Mesenchymal stem cell (in vitro differentiated cells and primary cell): ENCODE data around the gene ABHD16B. TPM values are rescaled to one million over a fixed set of nuclear protein-coding genes. Genes with fewer than 3 reads are reported as not detected.
A peak's percentile ranks its signal among the peaks of the same experiment; 100 is the strongest.

Source experiments
- DNase-seq: peaks from one replicate; pipeline ENCODE4 v3.0.0-alpha.2; 2013
- H2AFZ ChIP-seq: one replicate; pipeline ENCODE4 v1.6.1; 2013; ENCODE audit warnings: low read depth, mild to moderate bottlenecking, control low read depth, inconsistent platforms, low read length, moderate library complexity
- H2AK5ac ChIP-seq: 2 replicates; pipeline ENCODE4 v1.6.1; 2013; ENCODE audit warnings: low read length, moderate library complexity, mild to moderate bottlenecking, inconsistent platforms; ENCODE audit not compliant: severe bottlenecking
- H2BK120ac ChIP-seq: one replicate; pipeline ENCODE4 v1.6.1; 2013; ENCODE audit warnings: low read depth, mild to moderate bottlenecking, inconsistent platforms, low read length, moderate library complexity
- H2BK12ac ChIP-seq, 2 experiments: one replicate each; pipeline ENCODE4 v1.6.1; 2013; ENCODE audit warnings: inconsistent platforms in 2 of 2, low read length in 2 of 2, mild to moderate bottlenecking in 2 of 2, moderate library complexity in 2 of 2, control low read depth in 1 of 2
- H2BK15ac ChIP-seq: one replicate; pipeline ENCODE4 v1.6.1; 2013; ENCODE audit warnings: mild to moderate bottlenecking, low read depth, inconsistent platforms; ENCODE audit not compliant: poor library complexity, severe bottlenecking
- H2BK5ac ChIP-seq: 2 replicates; pipeline ENCODE4 v1.6.1; 2013; ENCODE audit warnings: low read depth, mild to moderate bottlenecking, low read length, control low read depth, inconsistent platforms; ENCODE audit not compliant: poor library complexity, severe bottlenecking
- H3K14ac ChIP-seq, 2 experiments: one replicate each; pipeline ENCODE4 v1.6.1; 2013; ENCODE audit warnings: inconsistent platforms in 2 of 2, low read length in 2 of 2, control low read depth in 1 of 2, mild to moderate bottlenecking in 1 of 2, moderate library complexity in 1 of 2
- H3K18ac ChIP-seq, 2 experiments: one replicate each; pipeline ENCODE4 v1.6.1; 2013; ENCODE audit warnings: inconsistent platforms in 2 of 2, low read length in 2 of 2, control low read depth in 1 of 2, low read depth in 1 of 2, mild to moderate bottlenecking in 1 of 2
- H3K23ac ChIP-seq, 2 experiments: one replicate each; pipeline ENCODE4 v1.6.1; 2013; ENCODE audit warnings: inconsistent platforms in 2 of 2, low read length in 2 of 2, mild to moderate bottlenecking in 2 of 2, moderate library complexity in 2 of 2, control low read depth in 1 of 2
- H3K27ac ChIP-seq: 2 replicates; pipeline ENCODE4 v1.5.1; 2013; ENCODE audit warnings: mild to moderate bottlenecking, moderate library complexity, low read length, control low read depth, inconsistent platforms; ENCODE audit not compliant: poor library complexity, severe bottlenecking
- H3K27me3 ChIP-seq, 2 experiments: 2 replicates each; pipeline versions ENCODE4 v1.6.1 to v1.7.0; 2013; ENCODE audit warnings: low read length in 2 of 2, mild to moderate bottlenecking in 2 of 2, moderate library complexity in 2 of 2, control low read depth in 1 of 2, inconsistent platforms in 1 of 2; ENCODE audit not compliant: control insufficient read depth in 1 of 2, insufficient read depth in 1 of 2
- H3K36me3 ChIP-seq, 2 experiments: 2 replicates each; pipeline versions ENCODE4 v1.6.1 to v1.7.0; 2013; ENCODE audit warnings: low read length in 2 of 2, control low read depth in 1 of 2, inconsistent platforms in 1 of 2, low read depth in 1 of 2, mild to moderate bottlenecking in 1 of 2; ENCODE audit not compliant: insufficient read depth in 2 of 2, control insufficient read depth in 1 of 2
- H3K4ac ChIP-seq, 2 experiments: one replicate each; pipeline ENCODE4 v1.6.1; 2013; ENCODE audit warnings: inconsistent platforms in 2 of 2, low read length in 2 of 2, mild to moderate bottlenecking in 2 of 2, moderate library complexity in 2 of 2, control low read depth in 1 of 2, low read depth in 1 of 2
- H3K4me1 ChIP-seq: 2 replicates; pipeline ENCODE4 v1.6.1; 2013; ENCODE audit warnings: low read depth, low read length, control low read depth; ENCODE audit not compliant: control insufficient read depth, insufficient read depth
- H3K4me2 ChIP-seq: 2 replicates; pipeline ENCODE4 v1.6.1; 2013; ENCODE audit warnings: low read length, mild to moderate bottlenecking, inconsistent platforms; ENCODE audit not compliant: poor library complexity, severe bottlenecking
- H3K4me3 ChIP-seq, 2 experiments: 2 replicates each; pipeline versions ENCODE4 v1.5.1 to v1.7.0; 2013; ENCODE audit warnings: low read length in 2 of 2, mild to moderate bottlenecking in 2 of 2, control low read depth in 1 of 2, low read depth in 1 of 2; ENCODE audit not compliant: insufficient read depth in 1 of 2
- H3K79me1 ChIP-seq: replicated peaks from 2 replicates; pipeline ENCODE4 v1.6.1; 2013; ENCODE audit warnings: mild to moderate bottlenecking, control low read depth, low read length, inconsistent platforms; ENCODE audit not compliant: poor library complexity, severe bottlenecking
- H3K9ac ChIP-seq: 2 replicates; pipeline ENCODE4 v1.7.0; 2013; ENCODE audit warnings: mild to moderate bottlenecking, low read length, moderate library complexity
- H3K9me3 ChIP-seq: 2 replicates; pipeline ENCODE4 v1.7.0; 2013; ENCODE audit warnings: mild to moderate bottlenecking, low read length; ENCODE audit not compliant: control insufficient read depth
- H4K8ac ChIP-seq: one replicate; pipeline ENCODE4 v1.6.1; 2013; ENCODE audit warnings: inconsistent platforms, mild to moderate bottlenecking, low read length, moderate library complexity
- H4K91ac ChIP-seq: one replicate; pipeline ENCODE4 v1.6.1; 2013; ENCODE audit warnings: mild to moderate bottlenecking, low read length, inconsistent platforms
- WGBS: methylation state at CpG from one replicate; pipeline ENCODE4 v1.1.7; 2013; ENCODE audit warnings: mixed read lengths; 5-methylcytosine and 5-hydroxymethylcytosine counted together
- polyA plus RNA-seq, 2 experiments: library from polyadenylated mRNA; stranded (reverse); fragments of 200-250 nt; gene quantifications; one replicate each; pipeline ENCODE4 v1.2.3, GENCODE V29; 2013

The ABHD16B gene
- polyA plus RNA-seq (2013, experiment 1 of 2): not detected
- polyA plus RNA-seq (2013, experiment 2 of 2): not detected

GRCh38 chr20:63861365-63861934 is at the start of gene ABHD16B:
Gene ABHD16B, plus strand, starts transcription at chr20:63861498. Its CDS starts 43 bp downstream, at chr20:63861541.
- WGBS: 97% methylated on average over 57 of the region's 59 CpGs
- peak within 1 kb of the TSS; percentile 73 to 94 for H3K4ac ChIP-seq
- no peak within 1 kb of the TSS for H3K9ac ChIP-seq
- peaks cover 0 to 9% of the 10 kb centered on the region in 2 experiments for H3K27me3 ChIP-seq
- peaks cover 47% of the 10 kb centered on the region for H3K4me1 ChIP-seq
- H3K18ac ChIP-seq: peak within 1 kb of the TSS in 1 of 2 experiments; percentile 78
- H3K36me3 ChIP-seq: peaks cover 20 to 25% of the 10 kb centered on the region in 2 experiments
- no peak within 1 kb of the TSS for H3K27ac ChIP-seq
- H2BK15ac ChIP-seq: peak within 1 kb of the TSS; percentile 89
- peak within 1 kb of the TSS; percentile 19 for H2AK5ac ChIP-seq
- peaks cover 27% of the 10 kb centered on the region for H3K79me1 ChIP-seq
- no peak within 1 kb of the TSS for H3K4me3 ChIP-seq
- H2BK12ac ChIP-seq: peak within 1 kb of the TSS; percentile 80 to 83
- H2BK120ac ChIP-seq: peak within 1 kb of the TSS; percentile 92
- H4K91ac ChIP-seq: peak within 1 kb of the TSS; percentile 86
- H3K14ac ChIP-seq: no peak within 1 kb of the TSS
- no peak within 1 kb of the TSS for H3K4me2 ChIP-seq
- peak within 1 kb of the TSS; percentile 82 for H4K8ac ChIP-seq
- no peaks in the 10 kb centered on the region for H3K9me3 ChIP-seq
- H3K23ac ChIP-seq: no peak within 1 kb of the TSS
- DNase-seq: no peak
- H2AFZ ChIP-seq: no peak within 1 kb of the TSS
- H2BK5ac ChIP-seq: no peak within 1 kb of the TSS

- Histone ChIP-seq H4K8ac (peak overlapping the region; percentile 61), H3K4me3 (no peak overlapping the region), H2BK5ac (no peak overlapping the region), H2BK15ac (peak overlapping the region; percentile 13), H3K14ac (peak overlapping the region in 1 of 2 experiments; percentile 12), H3K27ac (no peak overlapping the region), H3K23ac (no peak overlapping the region), H3K4ac (peak overlapping the region in 1 of 2 experiments; percentile 37), H3K4me1 (peaks cover 14% of the 10 kb centered on the region), H3K36me3 (peaks cover 0 to 26% of the 10 kb centered on the region in 2 experiments), H2BK120ac (no peak overlapping the region), H3K9me3 (no peaks in the 10 kb centered on the region), H2AK5ac (no peak overlapping the region), H3K18ac (peak overlapping the region in 1 of 2 experiments; percentile 3), H3K79me1 (peaks cover 38% of the 10 kb centered on the region), H3K4me2 (no peak overlapping the region), H4K91ac (peak overlapping the region; percentile 14), H2AFZ (no peak overlapping the region), H3K9ac (no peak overlapping the region), H2BK12ac (no peak overlapping the region), H3K27me3 (peaks cover 0 to 19% of the 10 kb centered on the region in 2 experiments)
- DNase-seq: no peak
- WGBS: 65% methylated on average over 8 of the region's 8 CpGs
These were observed 46.2 kb upstream of the ABHD16B start for GRCh38 chr20:63814891-63815614.

GRCh38 chr20:63815615-63816253 is 45.6 kb upstream of the ABHD16B start:
- DNase-seq: no peak
- Histone ChIP-seq H2BK120ac (no peak overlapping the region), H2AK5ac (no peak overlapping the region), H2BK5ac (no peak overlapping the region), H3K9ac (no peak overlapping the region), H3K27ac (no peak overlapping the region), H2AFZ (no peak overlapping the region), H3K9me3 (no peaks in the 10 kb centered on the region), H4K8ac (peak overlapping the region; percentile 61), H3K4ac (no peak overlapping the region), H3K4me3 (no peak overlapping the region), H3K4me1 (peaks cover 14% of the 10 kb centered on the region), H2BK12ac (no peak overlapping the region), H3K79me1 (peaks cover 36% of the 10 kb centered on the region), H3K36me3 (peaks cover 0 to 26% of the 10 kb centered on the region in 2 experiments), H3K18ac (no peak overlapping the region), H3K27me3 (peaks cover 0 to 19% of the 10 kb centered on the region in 2 experiments), H3K23ac (no peak overlapping the region), H3K14ac (peak overlapping the region in 1 of 2 experiments; percentile 12), H3K4me2 (no peak overlapping the region), H2BK15ac (no peak overlapping the region), H4K91ac (peak overlapping the region; percentile 14)
- WGBS: 93% methylated on average over 8 of the region's 14 CpGs
